IMR-90 (cell line): Measurements from ENCODE around the gene GADL1. TPM values are rescaled to one million over a fixed set of nuclear protein-coding genes. Genes with fewer than 3 reads are reported as not detected.

Source experiments
- ATAC-seq: fragments of 200-7000 bp; cut with Tn5 transposase; 2 replicates; pipeline ENCODE4 v1.9.1; 2020; ENCODE audit warnings: low read depth, mild to moderate bottlenecking, moderate library complexity
- BruUV-seq: library from RNA; stranded (reverse); fragments of 400-500 nt; replicated peaks from 2 replicates; lab custom pipeline; 2021; lab: Mats Ljungman, UMichigan
- CTCF ChIA-PET: fragments of 300-600 bp; formaldehyde crosslinking; extraction: SDS; loops from one replicate; lab custom pipeline; 2021; ENCODE audit warnings: antibody characterized with exemption; lab: Yijun Ruan, JAX
- POLR2A ChIA-PET: fragments of 300-600 bp; sonication (Branson Sonifier 250); formaldehyde crosslinking; loops from one replicate; lab custom pipeline; 2022; ENCODE audit warnings: antibody characterized with exemption; ENCODE audit not compliant: unreplicated experiment; lab: Charles Lee
- DNase-seq: peaks from one replicate; pipeline ENCODE4 v3.0.0; 2013
- H2AFZ ChIP-seq: replicated peaks from 2 replicates; pipeline ENCODE3; 2013; ENCODE audit warnings: low read length, mild to moderate bottlenecking; ENCODE audit not compliant: poor library complexity
- H2AK5ac ChIP-seq: 2 replicates; pipeline ENCODE4 v1.6.1; 2013; ENCODE audit warnings: low read depth, low read length, inconsistent platforms
- H2AK9ac ChIP-seq: replicated peaks from 2 replicates; pipeline ENCODE3; 2013; ENCODE audit warnings: mild to moderate bottlenecking, low read depth, low read length, moderate library complexity; ENCODE audit not compliant: poor library complexity
- H2BK120ac ChIP-seq: 2 replicates; pipeline ENCODE4 v1.6.1; 2013; ENCODE audit warnings: low read depth, low read length, inconsistent platforms
- H2BK15ac ChIP-seq: 3 replicates; pipeline ENCODE4 v1.6.1; 2013; ENCODE audit warnings: low read depth, low read length, inconsistent platforms
- H2BK20ac ChIP-seq: 2 replicates; pipeline ENCODE4 v1.6.1; 2013; ENCODE audit warnings: low read depth, mild to moderate bottlenecking, inconsistent platforms, low read length, moderate library complexity
- H2BK5ac ChIP-seq: 2 replicates; pipeline ENCODE4 v1.6.1; 2013; ENCODE audit warnings: mild to moderate bottlenecking, low read depth, low read length, inconsistent platforms; ENCODE audit not compliant: poor library complexity, severe bottlenecking
- H3K14ac ChIP-seq: replicated peaks from 2 replicates; pipeline ENCODE4 v1.6.1; 2013; ENCODE audit warnings: low read depth, low read length, inconsistent platforms
- H3K18ac ChIP-seq: 2 replicates; pipeline ENCODE4 v1.6.1; 2013; ENCODE audit warnings: low read depth, low read length, control low read depth
- H3K23ac ChIP-seq: 2 replicates; pipeline ENCODE4 v1.6.1; 2013; ENCODE audit warnings: low read depth, low read length, inconsistent platforms
- H3K27ac ChIP-seq: 2 replicates; pipeline ENCODE4 v1.5.1; 2013; ENCODE audit warnings: mild to moderate bottlenecking, control low read depth, low read length; ENCODE audit not compliant: insufficient read depth
- H3K27me3 ChIP-seq: 2 replicates; pipeline ENCODE4 v1.6.1; 2013; ENCODE audit warnings: low read length; ENCODE audit not compliant: control insufficient read depth, insufficient read depth
- H3K36me3 ChIP-seq: 2 replicates; pipeline ENCODE4 v1.6.1; 2013; ENCODE audit warnings: low read length, mixed read lengths; ENCODE audit not compliant: control insufficient read depth, insufficient read depth
- H3K4ac ChIP-seq: 2 replicates; pipeline ENCODE4 v1.6.1; 2013; ENCODE audit warnings: low read depth, low read length, inconsistent platforms
- H3K4me1 ChIP-seq: 2 replicates; pipeline ENCODE4 v1.6.1; 2013; ENCODE audit warnings: low read length, mixed read lengths; ENCODE audit not compliant: control insufficient read depth, insufficient read depth
- H3K4me2 ChIP-seq: 2 replicates; pipeline ENCODE4 v1.6.1; 2013; ENCODE audit warnings: low read depth, mild to moderate bottlenecking, control low read depth, low read length, moderate library complexity
- H3K4me3 ChIP-seq: 2 replicates; pipeline ENCODE4 v1.5.1; 2013; ENCODE audit warnings: low read depth, mild to moderate bottlenecking, control low read depth, low read length, moderate library complexity; ENCODE audit not compliant: insufficient read depth
- H3K56ac ChIP-seq: 2 replicates; pipeline ENCODE4 v1.6.1; 2013; ENCODE audit warnings: low read length, inconsistent platforms; ENCODE audit not compliant: insufficient read depth; ENCODE audit errors: extremely low read depth
- H3K79me1 ChIP-seq, 2 experiments: 2 replicates each; pipeline ENCODE4 v1.6.1; 2013; ENCODE audit warnings: low read length in 2 of 2, inconsistent platforms in 1 of 2, low read depth in 1 of 2
- H3K9ac ChIP-seq: 2 replicates; pipeline ENCODE4 v1.6.1; 2013; ENCODE audit warnings: low read depth, low read length, control low read depth
- H3K9me1 ChIP-seq: 2 replicates; pipeline ENCODE4 v1.6.1; 2013; ENCODE audit warnings: low read length, inconsistent platforms; ENCODE audit not compliant: insufficient read depth
- H3K9me3 ChIP-seq: 2 replicates; pipeline ENCODE4 v1.6.1; 2013; ENCODE audit warnings: low read length; ENCODE audit not compliant: control insufficient read depth, insufficient read depth
- H4K20me1 ChIP-seq: 2 replicates; pipeline ENCODE4 v1.6.1; 2013; ENCODE audit warnings: low read length, inconsistent platforms; ENCODE audit not compliant: insufficient read depth
- H4K5ac ChIP-seq: 2 replicates; pipeline ENCODE4 v1.6.1; 2013; ENCODE audit warnings: mild to moderate bottlenecking, low read depth, low read length, control low read depth
- H4K8ac ChIP-seq, 2 experiments: 2 replicates each; pipeline ENCODE4 v1.6.1; 2013; ENCODE audit warnings: low read depth in 2 of 2, low read length in 2 of 2, control low read depth in 1 of 2, inconsistent platforms in 1 of 2
- H4K91ac ChIP-seq: 2 replicates; pipeline ENCODE4 v1.6.1; 2013; ENCODE audit warnings: low read depth, low read length, inconsistent platforms; ENCODE audit not compliant: insufficient read depth
- CTCF ChIP-seq: conservative IDR thresholded peaks from 2 replicates; pipeline ENCODE4 v1.5.1; 2012; ENCODE audit warnings: mild to moderate bottlenecking, low read depth, low read length, improper control_type of control experiment
- MAFK ChIP-seq: IDR thresholded peaks from 2 replicates; pipeline ENCODE4 v1.6.1; 2012; ENCODE audit warnings: low read depth, low read length, improper control_type of control experiment
- MXI1 ChIP-seq: IDR thresholded peaks from 2 replicates; pipeline ENCODE4 v1.6.1; 2012; ENCODE audit warnings: low read depth, mild to moderate bottlenecking, low read length, moderate library complexity, borderline replicate concordance
- POLR2A ChIP-seq: IDR thresholded peaks from 2 replicates; pipeline ENCODE4 v1.6.1; 2012; ENCODE audit warnings: mild to moderate bottlenecking, low read depth, low read length
- RAD21 ChIP-seq: IDR thresholded peaks from 2 replicates; pipeline ENCODE4 v1.6.1; 2012; ENCODE audit warnings: low read length, improper control_type of control experiment
- SMC3 ChIP-seq: fragments of 150-350 bp; IDR thresholded peaks from 2 replicates; pipeline ENCODE4 v1.6.1; 2016; ENCODE audit warnings: low read depth, mild to moderate bottlenecking, antibody characterized with exemption, low read length, moderate library complexity
- WGBS, 2 experiments: methylation state at CpG; one replicate each; pipeline versions ENCODE4 v1.1.5 to v1.1.7; 2013; ENCODE audit warnings: missing lambda C conversion rate in 2 of 2; ENCODE audit not compliant: insufficient read length in 1 of 2; ENCODE audit errors: extremely low coverage in 2 of 2; 5-methylcytosine and 5-hydroxymethylcytosine counted together
- dilution Hi-C: fragments of 300-500 bp; cut with HindIII; formaldehyde crosslinking; loops from one replicate; pipeline ENCODE4 v1.14.3; 2018; ENCODE audit warnings: low sequenced_read_pairs; ENCODE audit not compliant: unreplicated experiment
- in situ Hi-C: fragments of 300-500 bp; cut with MboI; formaldehyde crosslinking; loops from 3 replicates; pipeline ENCODE4 v1.14.3; 2019; ENCODE audit warnings: low sequenced_read_pairs, inconsistent platforms, mixed read lengths
- intact Hi-C: fragments of 100-400 bp; cut with micrococcal nuclease; formaldehyde crosslinking; loops from 2 replicates; pipeline ENCODE4 v1.10.0; 2022
- polyA plus RNA-seq, 3 experiments: library from polyadenylated mRNA; depleted of rRNA; stranded (reverse); fragments of >200 nt; gene quantifications; 2 replicates each; pipeline ENCODE4 v1.2.3, GENCODE V29; 2012; ENCODE audit warnings: low replicate concordance in 1 of 3
- total RNA-seq: library from RNA; depleted of rRNA; stranded (reverse); fragments of >200 nt; gene quantifications from 2 replicates; pipeline ENCODE4 v1.2.3, GENCODE V29; 2012

GADL1 gene
- total and polyA plus RNA-seq, 2 of the 4 experiments (the other 2 are of a cell fraction) = not detected

- H2BK20ac ChIP-seq = 0 out of 2 replicates have a peak overlapping the region, but pooled peaks have one; percentile 17
- dilution Hi-C loops = no loop called here
- H3K9ac ChIP-seq = no peak overlapping the region
- H3K4me1 ChIP-seq = 0 out of 2 replicates have a peak, but pooled peaks cover 2% of the 10 kb centered on the region
- no peak overlapping the region for H4K5ac ChIP-seq
- intact Hi-C loops = loop anchor here (1.0 to 2.0 kb wide), 2 partner anchors 363 to 1000 kb away; no protein-coding TSS in a partner anchor
- ATAC-seq (peak; percentile 52), DNase-seq (peak; percentile 58)
- H3K4ac ChIP-seq = no peak overlapping the region; the same call in 1 of the 2 replicates
- no peak overlapping the region for H3K27ac ChIP-seq
- ChIA-PET POLR2A (interaction anchor here (0.6 kb wide), 1 partner anchor 68 kb away, joined by 3 read pairs; no protein-coding TSS in a partner anchor), CTCF (interaction anchor here (0.5 to 2.0 kb wide), 6 partner anchors 8 to 1545 kb away, joined by 3 to 7 read pairs (median 4); no protein-coding TSS in a partner anchor)
- no peak overlapping the region for H3K4me3 ChIP-seq
- no peaks in the 10 kb centered on the region for H3K9me1 ChIP-seq
- H3K9me3 ChIP-seq = no peaks in the 10 kb centered on the region
- H2BK120ac ChIP-seq = no peak overlapping the region
- H3K4me2 ChIP-seq = no peak overlapping the region
- no peak overlapping the region for H2BK5ac ChIP-seq
- BruUV-seq = no TSS peak
- H3K27me3 ChIP-seq = no peaks in the 10 kb centered on the region; the same call in 1 of the 2 replicates
- H3K23ac ChIP-seq = no peak overlapping the region
- H3K56ac ChIP-seq = no peak overlapping the region
- in situ Hi-C loops = loop anchor here (5.0 kb wide), 1 partner anchor 363 kb away; no protein-coding TSS in a partner anchor
- H3K36me3 ChIP-seq = no peaks in the 10 kb centered on the region
- no peak overlapping the region for H3K18ac ChIP-seq
- TF ChIP-seq SMC3 (peak; percentile 61), CTCF (peak; percentile 75), RAD21 (peak; percentile 68), MXI1 (no peak), POLR2A (no peak), MAFK (no peak)
- no peaks in the 10 kb centered on the region for H4K20me1 ChIP-seq
- no peak overlapping the region for H2BK15ac ChIP-seq
- peak overlapping the region; percentile 13 for H2AFZ ChIP-seq
- WGBS, 2 experiments = no CpG with 5 or more reads among the region's 9 CpGs
- no peak overlapping the region for H4K91ac ChIP-seq
- H4K8ac ChIP-seq = no peak overlapping the region
- H2AK9ac ChIP-seq = no peak overlapping the region
- no peaks in the 10 kb centered on the region for H3K79me1 ChIP-seq
- no peak overlapping the region; the same call in 1 of the 2 replicates for H2AK5ac ChIP-seq
- H3K14ac ChIP-seq = no peak overlapping the region
Measured at GRCh38 chr3:30768703-30769550, 125.5 kb downstream of the GADL1 start.
